Stomach (tissue), 4 donors: ENCODE results near the gene CD79B.

Source experiments
- CTCF ChIP-seq, 7 experiments: fragments of 450-650 bp in 4 of 7; fragments of 200-600 bp in 3 of 7; sonication (generic) in 3 of 7; IDR thresholded peaks; one replicate each; pipeline ENCODE4 v1.5.1; 2016 to 2019; ENCODE audit warnings: antibody characterized with exemption in 7 of 7, control low read depth in 2 of 7, mild to moderate bottlenecking in 1 of 7
- EP300 ChIP-seq: sonication (generic); formaldehyde crosslinking; IDR thresholded peaks from one replicate; pipeline ENCODE4 v1.6.1; 2017; ENCODE audit warnings: antibody characterized with exemption
- POLR2AphosphoS5 ChIP-seq, 3 donors: sonication (generic); formaldehyde crosslinking; IDR thresholded peaks; one replicate each; pipeline ENCODE4 v1.6.1; 2016; ENCODE audit warnings: antibody characterized with exemption in 3 of 3

GRCh38 chr17:63933598-63933997, 1.5 kb upstream of the CD79B start:
- no peak for TF ChIP-seq CTCF (IDR thresholded peaks at IDR 0.05)
- no peak for TF ChIP-seq EP300
- TF ChIP-seq POLR2AphosphoS5 (IDR thresholded peaks at IDR 0.05), result no peak
